MM.1S (cell line): ENCODE results near the gene FNDC1.

ENCODE experiments used
- DNase-seq: peaks from one replicate; pipeline ENCODE4 v3.0.0-alpha.2; 2015
- H2AFZ ChIP-seq: fragments of 300-600 bp; sonication (generic); 2 replicates; pipeline ENCODE4 v1.6.0; 2016; ENCODE audit warnings: antibody characterized with exemption, low read length
- H3F3A ChIP-seq: fragments of 300-600 bp; sonication (generic); 2 replicates; pipeline ENCODE4 v1.6.1; 2016; ENCODE audit warnings: mild to moderate bottlenecking, antibody characterized with exemption, low read length, moderate library complexity, mixed read lengths; ENCODE audit not compliant: insufficient read depth
- H3K27ac ChIP-seq: fragments of 300-600 bp; sonication (generic); 2 replicates; pipeline ENCODE4 v1.5.1; 2016; ENCODE audit warnings: mild to moderate bottlenecking, low read length
- H3K27me3 ChIP-seq: fragments of 300-600 bp; sonication (generic); replicated peaks from 2 replicates; pipeline ENCODE4 v1.6.0; 2016; ENCODE audit warnings: low read length; ENCODE audit not compliant: insufficient read depth
- H3K36me3 ChIP-seq: fragments of 300-600 bp; sonication (generic); replicated peaks from 2 replicates; pipeline ENCODE4 v1.6.1; 2016; ENCODE audit warnings: mild to moderate bottlenecking, low read length, mixed read lengths; ENCODE audit not compliant: insufficient read depth
- H3K4me1 ChIP-seq: fragments of 300-600 bp; sonication (generic); 2 replicates; pipeline ENCODE4 v1.6.1; 2016; ENCODE audit warnings: low read length, mixed read lengths
- H3K4me2 ChIP-seq: fragments of 300-600 bp; sonication (generic); 2 replicates; pipeline ENCODE4 v1.6.0; 2016; ENCODE audit warnings: low read depth, low read length
- H3K4me3 ChIP-seq: fragments of 300-600 bp; sonication (generic); 2 replicates; pipeline ENCODE4 v1.5.1; 2016; ENCODE audit warnings: low read length, mixed read lengths
- H3K79me2 ChIP-seq: fragments of 300-600 bp; sonication (generic); 2 replicates; pipeline ENCODE4 v1.6.1; 2016; ENCODE audit warnings: mixed run types, low read length, mixed read lengths
- H3K9ac ChIP-seq: fragments of 300-600 bp; sonication (generic); 2 replicates; pipeline ENCODE4 v1.6.1; 2016; ENCODE audit warnings: low read length, mixed read lengths
- H3K9me2 ChIP-seq: fragments of 300-600 bp; sonication (generic); replicated peaks from 2 replicates; pipeline ENCODE4 v1.6.1; 2016; ENCODE audit warnings: mild to moderate bottlenecking, low read length, mixed read lengths; ENCODE audit not compliant: insufficient read depth
- H3K9me3 ChIP-seq: fragments of 300-600 bp; sonication (generic); replicated peaks from 2 replicates; pipeline ENCODE4 v1.6.1; 2016; ENCODE audit warnings: mild to moderate bottlenecking, low read length, mixed read lengths; ENCODE audit not compliant: insufficient read depth
- H4K20me1 ChIP-seq: fragments of 300-600 bp; sonication (generic); 2 replicates; pipeline ENCODE4 v1.6.1; 2016; ENCODE audit warnings: mild to moderate bottlenecking, low read length, moderate library complexity, mixed read lengths; ENCODE audit not compliant: insufficient read depth
- EZH2 ChIP-seq: fragments of 300-600 bp; sonication (generic); optimal IDR thresholded peaks from 2 replicates; pipeline ENCODE3; 2017; ENCODE audit warnings: low read depth, mild to moderate bottlenecking, antibody characterized with exemption, low read length, mixed read lengths
- EZH2phosphoT487 ChIP-seq: fragments of 300-600 bp; sonication (generic); IDR thresholded peaks from 2 replicates; pipeline ENCODE4 v1.6.1; 2018; ENCODE audit warnings: antibody characterized with exemption, low read length
- TF ChIP-seq, protein P1 (sequence below): fragments of 300-600 bp; sonication (generic); IDR thresholded peaks from 2 replicates; pipeline ENCODE4 v1.5.1; 2016; ENCODE audit warnings: antibody characterized with exemption, low read length, mixed read lengths

Gene FNDC1

DNA sequence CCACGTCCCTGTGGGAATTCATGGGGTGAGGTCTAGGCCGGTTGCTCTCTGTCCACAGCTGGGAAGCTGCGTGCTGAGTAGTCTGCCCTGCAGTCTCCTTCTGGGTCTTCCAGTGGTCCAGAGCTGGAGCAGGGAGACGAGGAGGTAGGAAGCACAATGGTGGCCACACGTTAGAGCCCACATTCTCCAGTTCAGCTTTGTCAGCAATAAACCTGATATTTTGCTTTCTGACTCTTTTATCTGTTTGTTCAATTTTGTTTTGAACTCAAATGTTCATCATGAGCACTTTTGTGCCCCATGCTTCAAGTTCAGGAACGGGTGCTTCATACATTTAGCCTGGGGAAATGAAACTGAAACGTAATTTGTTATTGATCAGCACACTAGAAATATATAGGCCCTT is 21.3 kb downstream of the FNDC1 start:
- no peak for TF ChIP-seq EZH2phosphoT487
- TF ChIP-seq EZH2: no peak
- TF ChIP-seq, protein P1, sequence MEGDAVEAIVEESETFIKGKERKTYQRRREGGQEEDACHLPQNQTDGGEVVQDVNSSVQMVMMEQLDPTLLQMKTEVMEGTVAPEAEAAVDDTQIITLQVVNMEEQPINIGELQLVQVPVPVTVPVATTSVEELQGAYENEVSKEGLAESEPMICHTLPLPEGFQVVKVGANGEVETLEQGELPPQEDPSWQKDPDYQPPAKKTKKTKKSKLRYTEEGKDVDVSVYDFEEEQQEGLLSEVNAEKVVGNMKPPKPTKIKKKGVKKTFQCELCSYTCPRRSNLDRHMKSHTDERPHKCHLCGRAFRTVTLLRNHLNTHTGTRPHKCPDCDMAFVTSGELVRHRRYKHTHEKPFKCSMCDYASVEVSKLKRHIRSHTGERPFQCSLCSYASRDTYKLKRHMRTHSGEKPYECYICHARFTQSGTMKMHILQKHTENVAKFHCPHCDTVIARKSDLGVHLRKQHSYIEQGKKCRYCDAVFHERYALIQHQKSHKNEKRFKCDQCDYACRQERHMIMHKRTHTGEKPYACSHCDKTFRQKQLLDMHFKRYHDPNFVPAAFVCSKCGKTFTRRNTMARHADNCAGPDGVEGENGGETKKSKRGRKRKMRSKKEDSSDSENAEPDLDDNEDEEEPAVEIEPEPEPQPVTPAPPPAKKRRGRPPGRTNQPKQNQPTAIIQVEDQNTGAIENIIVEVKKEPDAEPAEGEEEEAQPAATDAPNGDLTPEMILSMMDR: no peak
- H3K27me3 ChIP-seq: no peaks in the 10 kb centered on the region
- H3K4me1 ChIP-seq: no peaks in the 10 kb centered on the region
- DNase-seq: no peak
- no peak overlapping the region for H3K4me2 ChIP-seq
- H3K27ac ChIP-seq: no peak overlapping the region
- H3F3A ChIP-seq: no peaks in the 10 kb centered on the region
- no peaks in the 10 kb centered on the region for H3K36me3 ChIP-seq
- H3K79me2 ChIP-seq: no peaks in the 10 kb centered on the region
- no peaks in the 10 kb centered on the region for H3K9me3 ChIP-seq
- no peak overlapping the region for H3K4me3 ChIP-seq
- H3K9me2 ChIP-seq: no peaks in the 10 kb centered on the region
- H2AFZ ChIP-seq: no peak overlapping the region
- no peaks in the 10 kb centered on the region for H4K20me1 ChIP-seq
- H3K9ac ChIP-seq: no peak overlapping the region

DNA sequence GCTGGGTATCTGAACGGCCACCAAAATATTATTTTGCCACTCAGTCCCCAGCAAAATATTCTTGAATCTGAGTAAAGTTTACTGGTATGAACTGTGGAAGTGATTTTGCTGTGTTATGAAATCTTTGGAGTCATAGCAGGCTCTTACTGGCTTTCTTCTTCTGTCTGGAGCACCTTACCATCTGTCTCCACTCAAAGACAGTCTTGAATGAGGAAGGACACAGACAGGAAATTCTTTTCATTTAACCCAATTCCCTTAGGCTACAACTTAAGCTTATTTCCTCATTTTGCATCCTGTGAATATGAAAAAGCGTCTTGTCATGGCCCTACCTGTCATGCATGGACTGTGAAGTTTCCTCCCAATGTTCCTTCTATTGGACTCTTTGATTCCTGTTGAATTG is 24.7 kb downstream of the FNDC1 start:
- Histone ChIP-seq H3K9me2 (no peaks in the 10 kb centered on the region), H3K36me3 (no peaks in the 10 kb centered on the region), H3K4me3 (no peak overlapping the region), H3K27me3 (no peaks in the 10 kb centered on the region), H3F3A (no peaks in the 10 kb centered on the region), H3K9ac (no peak overlapping the region), H3K4me2 (no peak overlapping the region), H3K27ac (no peak overlapping the region), H3K4me1 (no peaks in the 10 kb centered on the region), H2AFZ (no peak overlapping the region), H3K9me3 (no peaks in the 10 kb centered on the region), H3K79me2 (no peaks in the 10 kb centered on the region), H4K20me1 (no peaks in the 10 kb centered on the region)
- TF ChIP-seq EZH2 (no peak), EZH2phosphoT487 (no peak)
- TF ChIP-seq, protein P1: no peak
- DNase-seq: no peak

DNA sequence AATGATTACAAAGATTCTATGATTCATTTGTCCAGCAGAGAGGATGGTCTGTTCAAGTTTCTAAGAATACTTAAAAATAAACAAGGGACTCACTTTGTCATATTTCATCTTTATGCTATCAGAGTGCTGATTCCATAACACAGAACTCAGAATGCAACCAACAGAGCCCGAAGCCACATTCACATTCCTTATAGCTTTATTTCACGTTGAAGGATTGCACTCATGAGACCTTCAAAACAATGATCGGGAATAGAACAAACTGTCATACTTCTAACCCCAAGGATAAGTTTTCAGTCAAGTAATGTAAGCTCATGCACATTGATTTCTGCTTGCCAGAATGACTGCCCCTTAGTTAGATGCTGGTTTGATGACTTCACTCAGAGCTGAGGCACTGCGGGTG is 25.2 kb downstream of the FNDC1 start:
- Histone ChIP-seq H2AFZ (no peak overlapping the region), H3F3A (no peaks in the 10 kb centered on the region), H3K79me2 (no peaks in the 10 kb centered on the region), H3K4me3 (no peak overlapping the region), H4K20me1 (no peaks in the 10 kb centered on the region), H3K27ac (no peak overlapping the region), H3K27me3 (no peaks in the 10 kb centered on the region), H3K4me1 (no peaks in the 10 kb centered on the region), H3K4me2 (no peak overlapping the region), H3K36me3 (no peaks in the 10 kb centered on the region), H3K9me2 (no peaks in the 10 kb centered on the region), H3K9me3 (no peaks in the 10 kb centered on the region), H3K9ac (no peak overlapping the region)
- no peak for DNase-seq
- TF ChIP-seq, protein P1: no peak
- TF ChIP-seq EZH2phosphoT487 (no peak), EZH2 (no peak)
